Fibroblast of lung (primary cell): ENCODE measurements around the gene KIF26B. TPM values are rescaled to one million over a fixed set of nuclear protein-coding genes. Genes with fewer than 3 reads are reported as not detected.

Experiments used
- DNase-seq, 2 donors: peaks; one replicate each; pipeline versions ENCODE4 v3.0.0 to v3.0.0-alpha.2; 2010; ENCODE audit warnings: low read depth in 2 of 2
- H2AFZ ChIP-seq: 2 replicates; pipeline ENCODE4 v1.5.1; 2012; ENCODE audit warnings: low read length, control low read depth, inconsistent platforms
- H3K27ac ChIP-seq: 2 replicates; pipeline ENCODE4 v1.5.1; 2011; ENCODE audit warnings: low read length, control low read depth; ENCODE audit not compliant: insufficient read depth
- H3K27me3 ChIP-seq: 2 replicates; pipeline ENCODE4 v1.5.1; 2011; ENCODE audit warnings: mild to moderate bottlenecking, low read length; ENCODE audit not compliant: control insufficient read depth, insufficient read depth
- H3K36me3 ChIP-seq: 2 replicates; pipeline ENCODE4 v1.5.1; 2011; ENCODE audit warnings: low read length; ENCODE audit not compliant: control insufficient read depth, insufficient read depth
- H3K4me1 ChIP-seq: 2 replicates; pipeline ENCODE4 v1.5.1; 2011; ENCODE audit warnings: low read length; ENCODE audit not compliant: control insufficient read depth, insufficient read depth; ENCODE audit errors: extremely low read depth
- H3K4me2 ChIP-seq: 2 replicates; pipeline ENCODE4 v1.5.1; 2011; ENCODE audit warnings: low read length, control low read depth; ENCODE audit not compliant: insufficient read depth; ENCODE audit errors: extremely low read depth
- H3K4me3 ChIP-seq, 4 experiments: fragments of 200-600 bp in 1 of 4; sonication (generic) in 1 of 4; replicated peaks in 1 of 4; 2 replicates each; pipeline ENCODE4 v1.5.1; 2011 to 2016; ENCODE audit warnings: low read length in 4 of 4, low read depth in 3 of 4, mild to moderate bottlenecking in 3 of 4, control low read depth in 2 of 4, inconsistent platforms in 1 of 4, mixed read lengths in 1 of 4; ENCODE audit not compliant: insufficient read depth in 1 of 4; ENCODE audit errors: control extremely low read depth in 1 of 4
- H3K79me2 ChIP-seq: 2 replicates; pipeline ENCODE4 v1.5.1; 2012; ENCODE audit warnings: mild to moderate bottlenecking, low read length, inconsistent platforms; ENCODE audit not compliant: control insufficient read depth, insufficient read depth
- H3K9ac ChIP-seq: 2 replicates; pipeline ENCODE4 v1.5.1; 2011; ENCODE audit warnings: mild to moderate bottlenecking, low read length, control low read depth; ENCODE audit not compliant: insufficient read depth
- H3K9me3 ChIP-seq: 2 replicates; pipeline ENCODE4 v1.5.1; 2012; ENCODE audit warnings: low read depth, low read length; ENCODE audit not compliant: control insufficient read depth, insufficient read depth
- H4K20me1 ChIP-seq: 2 replicates; pipeline ENCODE4 v1.5.1; 2011; ENCODE audit warnings: low read length; ENCODE audit not compliant: control insufficient read depth, insufficient read depth; ENCODE audit errors: extremely low read depth
- EZH2 ChIP-seq: IDR thresholded peaks from 2 replicates; pipeline ENCODE4 v1.5.1; 2012; ENCODE audit warnings: low read length, control low read depth, mild to moderate bottlenecking; ENCODE audit errors: missing control alignments
- polyA plus RNA-seq, 2 donors: library from polyadenylated mRNA; depleted of rRNA in 1 of 2; stranded (reverse) in 1 of 2; unstranded in 1 of 2; fragments of >200 nt; gene quantifications; 2 replicates each; pipeline ENCODE4 v1.2.1, GENCODE V29; 2011 to 2012; ENCODE audit warnings: missing spikeins in 1 of 2
- total RNA-seq: library from RNA; depleted of rRNA; stranded (reverse); fragments of >200 nt; gene quantifications from 2 replicates; pipeline ENCODE4 v1.2.1, GENCODE V29; 2014
- TF ChIP-seq, protein P1 (sequence below), 2 donors: IDR thresholded peaks in 1 of 2; conservative IDR thresholded peaks in 1 of 2; 1 replicate in 1 of 2; 2 replicates in 1 of 2; pipeline ENCODE4 v1.5.1; 2011 to 2012; ENCODE audit warnings: low read length in 2 of 2, control low read depth in 1 of 2, inconsistent platforms in 1 of 2, low read depth in 1 of 2, mild to moderate bottlenecking in 1 of 2

Gene KIF26B
- total and polyA plus RNA-seq, 2 donors (not counting 1 experiment from before 2014, with no cell fraction given), result 5.3 to 6.1 TPM

GRCh38 chr1:245477941-245478340, 323.2 kb downstream of the KIF26B start:
- no peaks in the 10 kb centered on the region for H3K4me1 ChIP-seq
- TF ChIP-seq, protein P1, sequence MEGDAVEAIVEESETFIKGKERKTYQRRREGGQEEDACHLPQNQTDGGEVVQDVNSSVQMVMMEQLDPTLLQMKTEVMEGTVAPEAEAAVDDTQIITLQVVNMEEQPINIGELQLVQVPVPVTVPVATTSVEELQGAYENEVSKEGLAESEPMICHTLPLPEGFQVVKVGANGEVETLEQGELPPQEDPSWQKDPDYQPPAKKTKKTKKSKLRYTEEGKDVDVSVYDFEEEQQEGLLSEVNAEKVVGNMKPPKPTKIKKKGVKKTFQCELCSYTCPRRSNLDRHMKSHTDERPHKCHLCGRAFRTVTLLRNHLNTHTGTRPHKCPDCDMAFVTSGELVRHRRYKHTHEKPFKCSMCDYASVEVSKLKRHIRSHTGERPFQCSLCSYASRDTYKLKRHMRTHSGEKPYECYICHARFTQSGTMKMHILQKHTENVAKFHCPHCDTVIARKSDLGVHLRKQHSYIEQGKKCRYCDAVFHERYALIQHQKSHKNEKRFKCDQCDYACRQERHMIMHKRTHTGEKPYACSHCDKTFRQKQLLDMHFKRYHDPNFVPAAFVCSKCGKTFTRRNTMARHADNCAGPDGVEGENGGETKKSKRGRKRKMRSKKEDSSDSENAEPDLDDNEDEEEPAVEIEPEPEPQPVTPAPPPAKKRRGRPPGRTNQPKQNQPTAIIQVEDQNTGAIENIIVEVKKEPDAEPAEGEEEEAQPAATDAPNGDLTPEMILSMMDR (conservative IDR thresholded peaks at IDR 0.05 in 1 of 2, IDR thresholded peaks at IDR 0.05 in 1 of 2; ENCODE audit: low read depth in 1 of 2, low read length in 2 of 2), result no peak
- no peak for TF ChIP-seq EZH2
- no peaks in the 10 kb centered on the region for H3K27me3 ChIP-seq
- H2AFZ ChIP-seq, result no peak overlapping the region
- H3K4me2 ChIP-seq, result no peak overlapping the region
- H3K9me3 ChIP-seq, result no peaks in the 10 kb centered on the region
- H3K9ac ChIP-seq, result no peak overlapping the region
- H4K20me1 ChIP-seq, result no peaks in the 10 kb centered on the region
- H3K79me2 ChIP-seq, result no peaks in the 10 kb centered on the region
- no peaks in the 10 kb centered on the region for H3K36me3 ChIP-seq
- no peak for DNase-seq
- H3K4me3 ChIP-seq, result no peak overlapping the region
- H3K27ac ChIP-seq, result no peak overlapping the region

- Histone ChIP-seq H3K4me2 (no peak overlapping the region), H3K4me1 (no peaks in the 10 kb centered on the region), H4K20me1 (no peaks in the 10 kb centered on the region), H3K9me3 (no peaks in the 10 kb centered on the region), H3K27me3 (no peaks in the 10 kb centered on the region), H3K4me3 (no peak overlapping the region), H3K79me2 (no peaks in the 10 kb centered on the region), H2AFZ (no peak overlapping the region), H3K27ac (no peak overlapping the region), H3K9ac (no peak overlapping the region), H3K36me3 (no peaks in the 10 kb centered on the region)
- TF ChIP-seq, protein P1 (conservative IDR thresholded peaks at IDR 0.05 in 1 of 2, IDR thresholded peaks at IDR 0.05 in 1 of 2; ENCODE audit: low read depth in 1 of 2, low read length in 2 of 2), result no peak
- TF ChIP-seq EZH2, result no peak
- no peak for DNase-seq
Observed at GRCh38 chr1:245480393-245481120, 325.8 kb downstream of the KIF26B start.

- no peak overlapping the region for H3K27ac ChIP-seq
- H3K36me3 ChIP-seq, result no peaks in the 10 kb centered on the region
- no peaks in the 10 kb centered on the region for H3K4me1 ChIP-seq
- no peaks in the 10 kb centered on the region for H3K27me3 ChIP-seq
- no peaks in the 10 kb centered on the region for H4K20me1 ChIP-seq
- no peak for TF ChIP-seq EZH2
- TF ChIP-seq, protein P1 (conservative IDR thresholded peaks at IDR 0.05 in 1 of 2, IDR thresholded peaks at IDR 0.05 in 1 of 2; ENCODE audit: low read depth in 1 of 2, low read length in 2 of 2), result no peak
- no peak overlapping the region for H3K4me2 ChIP-seq
- H3K79me2 ChIP-seq, result no peaks in the 10 kb centered on the region
- no peak overlapping the region for H3K9ac ChIP-seq
- H3K4me3 ChIP-seq, result no peak overlapping the region
- H2AFZ ChIP-seq, result no peak overlapping the region
- DNase-seq, result no peak
- H3K9me3 ChIP-seq, result no peaks in the 10 kb centered on the region
Observed at GRCh38 chr1:245481261-245481660, 326.5 kb downstream of the KIF26B start.
